Panc1 (cell line): ENCODE measurements around the gene USF1. TPM values are rescaled to one million over a fixed set of nuclear protein-coding genes. Genes with fewer than 3 reads are reported as not detected.
A peak's percentile ranks its signal among the peaks of the same experiment; 100 is the strongest.

Experiments
- ATAC-seq: fragments of 200-7000 bp; cut with Tn5 transposase; 2 replicates; pipeline ENCODE4 v1.9.1; 2020; ENCODE audit warnings: mild to moderate bottlenecking, moderate library complexity
- BruUV-seq: library from RNA; stranded (reverse); fragments of 400-500 nt; replicated peaks from 2 replicates; lab custom pipeline; 2021; lab: Mats Ljungman, UMichigan
- CTCF ChIA-PET: fragments of 300-600 bp; sonication (Branson Sonifier 250); formaldehyde crosslinking; loops from one replicate; lab custom pipeline; 2022; ENCODE audit warnings: antibody characterized with exemption; lab: Charles Lee
- POLR2A ChIA-PET: fragments of 300-600 bp; sonication (Branson Sonifier 250); formaldehyde crosslinking; loops from one replicate; lab custom pipeline; 2022; ENCODE audit warnings: antibody characterized with exemption; lab: Charles Lee
- DNase-seq: peaks from one replicate; pipeline ENCODE4 v3.0.0-alpha.2; 2010; ENCODE audit warnings: low read depth, low spot score
- H3K27ac ChIP-seq: 2 replicates; pipeline ENCODE4 v1.5.1; 2011; ENCODE audit warnings: mild to moderate bottlenecking, low read length, inconsistent platforms
- H3K27me3 ChIP-seq: fragments of 200-500 bp; sonication (Bioruptor generic); 2 replicates; pipeline ENCODE4 v1.6.0; 2014; ENCODE audit warnings: low read length, inconsistent platforms; ENCODE audit not compliant: control insufficient read depth, insufficient read depth
- H3K36me3 ChIP-seq: fragments of 200-500 bp; sonication (Bioruptor generic); 2 replicates; pipeline ENCODE4 v1.5.1; 2014; ENCODE audit warnings: inconsistent platforms, mild to moderate bottlenecking, low read length, moderate library complexity; ENCODE audit not compliant: control insufficient read depth, insufficient read depth
- H3K4me1 ChIP-seq: 2 replicates; pipeline ENCODE4 v1.5.1; 2011; ENCODE audit warnings: inconsistent platforms, mild to moderate bottlenecking, low read length, moderate library complexity; ENCODE audit not compliant: control insufficient read depth, insufficient read depth
- H3K4me3 ChIP-seq, 2 experiments: 2 replicates each; pipeline ENCODE4 v1.5.1; 2011 to 2012; ENCODE audit warnings: low read depth in 2 of 2, low read length in 2 of 2, mild to moderate bottlenecking in 2 of 2, inconsistent platforms in 1 of 2, moderate library complexity in 1 of 2
- H3K9me3 ChIP-seq: fragments of 200-500 bp; sonication (Bioruptor generic); 2 replicates; pipeline ENCODE4 v1.5.1; 2014; ENCODE audit warnings: low read depth, mild to moderate bottlenecking, inconsistent platforms, low read length, moderate library complexity; ENCODE audit not compliant: control insufficient read depth, insufficient read depth
- CTCF ChIP-seq: fragments of 450-650 bp; IDR thresholded peaks from 2 replicates; pipeline ENCODE4 v1.5.1; 2017; ENCODE audit warnings: mild to moderate bottlenecking
- POLR2AphosphoS5 ChIP-seq: IDR thresholded peaks from 2 replicates; pipeline ENCODE4 v1.6.1; 2012; ENCODE audit warnings: mild to moderate bottlenecking, low read depth, low read length, moderate library complexity
- REST ChIP-seq, 2 experiments: IDR thresholded peaks; 2 replicates each; pipeline ENCODE4 v1.6.1; 2011 to 2012; ENCODE audit warnings: low read depth in 2 of 2, control low read depth in 1 of 2, low read length in 1 of 2, mild to moderate bottlenecking in 1 of 2, moderate library complexity in 1 of 2; ENCODE audit not compliant: insufficient read depth in 1 of 2
- SIN3A ChIP-seq: IDR thresholded peaks from 2 replicates; pipeline ENCODE4 v1.6.1; 2012; ENCODE audit warnings: low read depth, mild to moderate bottlenecking, low read length, moderate library complexity, borderline replicate concordance; ENCODE audit not compliant: insufficient read depth
- TCF7L2 ChIP-seq: IDR thresholded peaks from 2 replicates; pipeline ENCODE4 v1.6.1; 2011; ENCODE audit warnings: mild to moderate bottlenecking, low read depth, low read length, inconsistent platforms
- in situ Hi-C: cut with HindIII; loops from 2 replicates; pipeline ENCODE4 v1.10.0; 2016; ENCODE audit warnings: low sequenced_read_pairs, low pct_unique_long_range_greater_than_20kb
- intact Hi-C: fragments of 100-400 bp; cut with micrococcal nuclease; formaldehyde crosslinking; loops from one replicate; pipeline ENCODE4 v1.10.0; 2022; ENCODE audit not compliant: unreplicated experiment
- total RNA-seq: library from RNA; stranded (reverse); gene quantifications from one replicate; pipeline ENCODE4 v1.2.1, GENCODE V29; 2021; ENCODE audit not compliant: unreplicated experiment

Gene USF1
- total RNA-seq, 1 experiment from 2014 or later = 57.7 TPM

- Histone ChIP-seq H3K27me3 (no peaks in the 10 kb centered on the region), H3K27ac (peak overlapping the region; percentile 70), H3K4me1 (peaks cover 11% of the 10 kb centered on the region), H3K36me3 (peaks cover 9% of the 10 kb centered on the region), H3K9me3 (no peaks in the 10 kb centered on the region), H3K4me3 (peak overlapping the region; percentile 68 to 84)
- in situ Hi-C loops = no loop called here
- CTCF ChIA-PET = no interaction called here
- POLR2A ChIA-PET = no interaction called here
- TF ChIP-seq SIN3A (no peak), CTCF (no peak), POLR2AphosphoS5 (no peak), REST (IDR thresholded peaks at IDR 0.05; ENCODE audit: insufficient read depth in 1 of 2, low read depth in 2 of 2, low read length in 1 of 2) (no peak), TCF7L2 (no peak)
- BruUV-seq = no TSS peak
- ATAC-seq (no peak), DNase-seq (no peak)
- intact Hi-C loops = no loop called here
These were observed 6.6 kb downstream of the USF1 start for GRCh38 chr1:161039154-161039545.

DNA sequence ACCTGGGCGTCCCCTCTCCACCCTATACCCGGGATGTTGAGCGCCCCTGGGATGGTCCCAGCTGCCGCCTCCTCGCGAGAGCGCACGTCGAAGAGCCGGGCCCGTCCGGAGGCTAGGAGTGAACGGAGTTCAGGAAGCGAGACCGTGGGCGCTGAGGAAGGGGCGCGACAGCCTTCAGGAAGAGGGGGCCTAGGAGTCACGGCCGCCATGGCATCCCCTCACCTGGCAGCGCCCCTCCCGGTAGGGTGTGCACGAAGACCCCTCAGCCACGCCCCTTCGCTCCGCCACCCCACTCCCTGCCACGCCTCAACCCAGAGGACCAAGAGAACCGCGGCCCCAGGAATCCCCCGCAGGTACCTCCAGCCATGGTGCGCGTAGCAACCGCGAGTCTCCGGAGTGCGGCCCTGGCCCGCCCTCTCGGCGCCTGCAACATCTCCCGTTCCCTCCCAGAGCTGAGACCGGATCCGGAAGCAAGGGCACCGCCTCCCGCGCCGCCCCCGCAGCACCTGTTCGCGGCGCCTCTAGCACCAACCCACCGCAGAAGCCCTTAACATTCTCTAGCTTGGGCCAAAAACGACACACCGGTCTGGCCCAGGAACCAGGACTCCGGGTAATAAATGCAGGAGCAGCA lies 7.1 kb downstream of the USF1 start, which contains the start of gene TSTD1:
Gene TSTD1, minus strand, starts transcription at position 442 of the 631 bp plus-strand sequence. Its CDS starts 75 bp downstream, at position 367.
- Histone ChIP-seq H3K9me3 (no peaks in the 10 kb centered on the region), H3K27me3 (no peaks in the 10 kb centered on the region), H3K36me3 (peaks cover 9% of the 10 kb centered on the region), H3K27ac (peak within 1 kb of the TSS; percentile 70), H3K4me3 (peak within 1 kb of the TSS; percentile 68 to 84), H3K4me1 (peaks cover 12% of the 10 kb centered on the region)
- no peak for DNase-seq
- ChIA-PET CTCF (interaction anchor here (1.0 kb wide), 1 partner anchor 18 kb away, joined by 7 read pairs; the partner anchor contains the start of gene F11R), POLR2A (no interaction called here)
- ATAC-seq = peak; percentile 92
- no TSS peak for BruUV-seq
- TF ChIP-seq POLR2AphosphoS5 (peak; percentile 84), SIN3A (0 out of 2 replicates have a peak, but pooled peaks have one; percentile 27), REST (IDR thresholded peaks at IDR 0.05; ENCODE audit: insufficient read depth in 1 of 2, low read depth in 2 of 2, low read length in 1 of 2) (no peak)
- intact Hi-C loops = no loop called here
- in situ Hi-C loops = no loop called here
